NCI-H2196 (cell line): ENCODE measurements around the gene ADAM11.
"Not testable (repeated sequence)": the region's sequence is repeated elsewhere in the genome, so short reads cannot be mapped to it uniquely, and the experiment has no call there.

ENCODE experiments used
- DNase-seq: peaks from one replicate; lab custom pipeline; 2025; ENCODE audit not compliant: unreplicated experiment; lab: John Stamatoyannopoulos, UW

Gene ADAM11

GRCh38 chr17:44794851-44795413, 36.1 kb downstream of the ADAM11 start:
- DNase-seq: no peak

- DNase-seq: no peak
These were observed 36.6 kb downstream of the ADAM11 start for GRCh38 chr17:44795421-44795820.

- no peak for DNase-seq
These were observed 37.1 kb downstream of the ADAM11 start for GRCh38 chr17:44795928-44796327.

GRCh38 chr17:44796731-44797130, 37.9 kb downstream of the ADAM11 start:
- DNase-seq: no peak

- no peak for DNase-seq
These were observed 39.0 kb downstream of the ADAM11 start for GRCh38 chr17:44797802-44798201.

- no peak for DNase-seq
These were observed 39.6 kb downstream of the ADAM11 start for GRCh38 chr17:44798356-44798755.

GRCh38 chr17:44801880-44802279, 43.1 kb downstream of the ADAM11 start:
- DNase-seq: no peak

- no peak for DNase-seq
These were observed 45.7 kb downstream of the ADAM11 start for GRCh38 chr17:44804302-44805089.

GRCh38 chr17:44807093-44807816, 48.5 kb downstream of the ADAM11 start:
- DNase-seq: no peak

- no peak for DNase-seq
These were observed 49.0 kb downstream of the ADAM11 start for GRCh38 chr17:44807817-44808155.

- no peak for DNase-seq
These were observed 49.4 kb downstream of the ADAM11 start for GRCh38 chr17:44808156-44808555.

- DNase-seq: not testable (repeated sequence)
These were observed 50.0 kb downstream of the ADAM11 start for GRCh38 chr17:44808656-44809388.

GRCh38 chr17:44812263-44812662, 53.5 kb downstream of the ADAM11 start:
- no peak for DNase-seq

GRCh38 chr17:44818508-44818907, 59.7 kb downstream of the ADAM11 start:
- DNase-seq: not testable (repeated sequence)

GRCh38 chr17:44820631-44821212, 61.9 kb downstream of the ADAM11 start:
- peak; percentile 88 for DNase-seq

GRCh38 chr17:44825236-44825635, 66.4 kb downstream of the ADAM11 start:
- DNase-seq: not testable (repeated sequence)

- no peak for DNase-seq
These were observed 67.5 kb downstream of the ADAM11 start for GRCh38 chr17:44826123-44826790.

- DNase-seq: no peak
These were observed 69.1 kb downstream of the ADAM11 start for GRCh38 chr17:44827863-44828262.

- no peak for DNase-seq
These were observed 70.2 kb downstream of the ADAM11 start for GRCh38 chr17:44828919-44829522.
